Activated T-cell treated with anti-CD3 and anti-CD28 coated beads for 48 hours (primary cell): ENCODE data around the gene SEMA6D.

ENCODE experiments used
- DNase-seq: peaks from one replicate; pipeline ENCODE4 v3.0.0-alpha.2; 2020; ENCODE audit warnings: low read depth

The SEMA6D gene

GRCh38 chr15:47743886-47744285 lies 26.6 kb downstream of the SEMA6D start:
- DNase-seq, result no peak

GRCh38 chr15:47744496-47744895 lies 27.2 kb downstream of the SEMA6D start:
- DNase-seq, result no peak

- DNase-seq, result no peak
Observed at GRCh38 chr15:47744973-47745372, 27.7 kb downstream of the SEMA6D start.

GRCh38 chr15:47746516-47746915 lies 29.2 kb downstream of the SEMA6D start:
- DNase-seq, result no peak

- no peak for DNase-seq
Observed at GRCh38 chr15:47750030-47750739, 32.9 kb downstream of the SEMA6D start.

GRCh38 chr15:47750740-47751262 lies 33.5 kb downstream of the SEMA6D start:
- DNase-seq, result no peak

GRCh38 chr15:47753591-47753990 lies 36.3 kb downstream of the SEMA6D start:
- DNase-seq, result no peak

- DNase-seq, result no peak
Observed at GRCh38 chr15:47754312-47754711, 37.0 kb downstream of the SEMA6D start.

GRCh38 chr15:47755941-47756340 lies 38.6 kb downstream of the SEMA6D start:
- DNase-seq, result no peak

GRCh38 chr15:47756872-47757271 lies 39.6 kb downstream of the SEMA6D start:
- DNase-seq, result no peak

GRCh38 chr15:47757331-47757730 lies 40.0 kb downstream of the SEMA6D start:
- DNase-seq, result no peak

- no peak for DNase-seq
Observed at GRCh38 chr15:47762621-47763020, 45.3 kb downstream of the SEMA6D start.

GRCh38 chr15:47764666-47765065 lies 47.4 kb downstream of the SEMA6D start:
- no peak for DNase-seq

- no peak for DNase-seq
Observed at GRCh38 chr15:47766406-47766805, 49.1 kb downstream of the SEMA6D start.

GRCh38 chr15:47767035-47767434 lies 49.7 kb downstream of the SEMA6D start:
- no peak for DNase-seq

- DNase-seq, result no peak
Observed at GRCh38 chr15:47768735-47769134, 51.4 kb downstream of the SEMA6D start.

GRCh38 chr15:47769166-47769565 lies 51.9 kb downstream of the SEMA6D start:
- no peak for DNase-seq

- no peak for DNase-seq
Observed at GRCh38 chr15:47773143-47773542, 55.8 kb downstream of the SEMA6D start.

GRCh38 chr15:47778263-47778770 lies 61.0 kb downstream of the SEMA6D start:
- no peak for DNase-seq

- no peak for DNase-seq
Observed at GRCh38 chr15:47780971-47781370, 63.7 kb downstream of the SEMA6D start.

- DNase-seq, result no peak
Observed at GRCh38 chr15:47781527-47781926, 64.2 kb downstream of the SEMA6D start.

- DNase-seq, result no peak
Observed at GRCh38 chr15:47784820-47785219, 67.5 kb downstream of the SEMA6D start.

- DNase-seq, result no peak
Observed at GRCh38 chr15:47786371-47786770, 69.1 kb downstream of the SEMA6D start.

- no peak for DNase-seq
Observed at GRCh38 chr15:47787875-47788274, 70.6 kb downstream of the SEMA6D start.
